ENCODE measurements around the gene GTF2A1. TPM values are rescaled to one million over a fixed set of nuclear protein-coding genes. Genes with fewer than 3 reads are reported as not detected.

GTF2A1 gene
- total RNA-seq, 1 donor from 2014 or later = 39.7 TPM

GRCh38 chr14:81137316-81137715 lies 83.4 kb downstream of the GTF2A1 start:
- DNase-seq (ENCODE audit: low spot score) = no peak

- DNase-seq (ENCODE audit: low spot score) = no peak
Observed at GRCh38 chr14:81133400-81133799, 87.4 kb downstream of the GTF2A1 start.

DNA sequence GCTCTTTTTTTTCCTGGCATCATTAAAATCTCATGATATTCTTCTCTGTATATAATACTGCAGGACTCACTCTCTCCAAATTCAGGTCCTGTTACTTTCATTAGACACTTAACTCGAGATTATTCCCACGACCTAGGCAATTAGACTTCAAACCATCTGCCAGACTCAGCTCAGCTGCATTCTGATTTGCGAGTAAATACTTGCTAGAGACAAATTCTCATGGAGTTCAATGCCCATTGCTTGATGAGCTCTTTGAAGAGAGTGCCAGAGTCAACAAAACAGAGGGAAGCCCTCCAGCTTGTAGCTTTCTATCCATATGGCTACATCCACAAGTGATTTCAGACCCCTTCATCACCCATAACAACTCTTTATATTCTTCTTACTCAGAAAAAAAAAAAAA lies 88.3 kb downstream of the GTF2A1 start:
- DNase-seq (ENCODE audit: low spot score) = no peak

DNA sequence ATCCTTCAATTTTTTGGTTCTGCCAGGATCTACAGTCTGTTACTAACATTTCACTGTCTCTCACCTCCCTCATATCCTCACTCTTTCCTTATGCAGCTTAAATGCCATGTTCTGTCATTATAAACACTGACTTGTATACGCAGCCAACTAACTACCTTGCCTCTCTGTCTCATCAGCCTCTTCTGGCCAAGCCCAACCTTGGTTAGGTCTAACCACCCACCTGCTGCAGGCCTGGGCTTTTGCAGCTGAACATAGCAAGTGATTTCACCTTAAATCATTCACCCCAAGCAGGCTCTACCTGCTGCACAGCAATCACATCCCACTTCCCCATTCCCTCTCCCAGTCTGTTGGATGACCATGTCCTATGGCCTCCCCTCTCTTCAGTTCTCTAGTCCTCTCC lies 91.5 kb downstream of the GTF2A1 start:
- no peak for DNase-seq (ENCODE audit: low spot score)

DNA sequence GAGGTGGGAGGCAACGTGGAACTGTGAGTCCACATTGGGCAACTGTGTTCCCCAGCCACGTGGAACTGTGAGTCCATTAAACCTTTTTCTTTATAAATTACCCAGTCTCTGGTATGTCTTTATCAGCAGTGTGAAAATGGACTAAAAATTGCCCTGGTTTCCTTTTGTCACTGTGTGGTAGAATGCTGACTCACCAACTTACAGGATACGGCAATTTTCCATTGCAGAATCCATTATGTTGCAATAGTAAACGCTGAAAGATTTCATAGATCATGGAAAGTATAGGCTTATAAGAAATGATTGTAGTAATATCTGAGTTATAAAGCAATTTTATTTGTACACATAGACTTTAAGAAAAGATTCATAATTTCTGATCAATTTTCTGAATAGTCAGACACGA lies 93.0 kb downstream of the GTF2A1 start:
- no peak for DNase-seq (ENCODE audit: low spot score)

- DNase-seq (ENCODE audit: low spot score) = no peak
Observed at GRCh38 chr14:81125536-81125935, 95.2 kb downstream of the GTF2A1 start.

Other genes with a start within 250 kb of the GTF2A1 start
- 14.0 TPM for gene STON2, start 179.4 kb upstream of the GTF2A1 start, total RNA-seq (ENCODE audit: insufficient read depth, low replicate concordance)

All from umbilical cord (tissue), 2 donors.